ENCODE measurements around the gene CD274. TPM values are rescaled to one million over a fixed set of nuclear protein-coding genes. Genes with fewer than 3 reads are reported as not detected.

CD274 gene
- total and polyA plus RNA-seq, 7 experiments from 2014 or later: 2.0 to 38.7 (median 6.6) TPM

Other genes starting within 250 kb of the CD274 start
- not detected for gene INSL4, start 219.1 kb upstream of the CD274 start, total RNA-seq
- not detected for gene INSL4, start 219.1 kb upstream of the CD274 start, polyA plus RNA-seq
- 1 to 10 TPM in 4 of 5 experiments, under 1 TPM in 1; 0.72 to 5.9 (median 1.9) TPM for gene RLN2, start 145.8 kb upstream of the CD274 start, total RNA-seq
- gene RLN2, start 145.8 kb upstream of the CD274 start, polyA plus RNA-seq: 1 to 10 TPM; 5.6 to 7.4 TPM
- 1 to 10 TPM in 4 of 5 experiments, under 1 TPM in 1; 0.71 to 6.6 (median 1.8) TPM for gene RLN1, start 110.7 kb upstream of the CD274 start, total RNA-seq
- 1 to 10 TPM; 2.3 to 3.1 TPM for gene RLN1, start 110.7 kb upstream of the CD274 start, polyA plus RNA-seq
- gene PLGRKT, start 12.6 kb upstream of the CD274 start, total RNA-seq: 10 to 100 TPM; 15.8 to 31.7 (median 16.8) TPM
- 10 to 100 TPM; 41.9 to 79.6 TPM for gene PLGRKT, start 12.6 kb upstream of the CD274 start, polyA plus RNA-seq
- 1 to 10 TPM in 1 of 5 experiments, under 1 TPM in 4; 0.16 to 7.4 (median 0.32) TPM for gene PDCD1LG2, start 60.0 kb downstream of the CD274 start, total RNA-seq
- gene PDCD1LG2, start 60.0 kb downstream of the CD274 start, polyA plus RNA-seq: not detected
- 10 to 100 TPM; 20.2 to 28.2 (median 25.9) TPM for gene RIC1, start 178.6 kb downstream of the CD274 start, total RNA-seq
- gene RIC1, start 178.6 kb downstream of the CD274 start, polyA plus RNA-seq: 1 to 10 TPM; 4.8 to 9.3 TPM

Data from naive thymus-derived CD4-positive, alpha-beta T cell (primary cell).